ENCODE results near the gene MARCHF3.

Gene MARCHF3

DNA sequence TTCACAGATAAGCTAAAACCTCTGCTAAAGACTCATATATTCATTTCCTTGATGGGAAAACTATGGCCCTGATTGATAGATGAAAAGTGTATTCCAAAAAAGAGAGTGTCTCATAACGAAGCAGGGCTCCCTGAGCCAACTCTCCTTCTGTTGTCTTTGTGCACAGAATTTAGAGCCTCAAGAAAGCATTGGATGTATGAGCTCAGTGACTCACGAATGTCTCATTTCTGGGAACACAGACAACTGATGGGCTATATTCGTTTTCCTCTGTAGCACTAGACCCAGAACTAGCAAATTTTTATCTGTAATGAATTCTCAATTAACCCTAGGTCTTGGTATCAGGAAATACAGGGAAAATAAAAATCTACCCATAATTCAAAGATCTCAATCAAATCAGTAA lies 165.1 kb downstream of the MARCHF3 start:
- Histone ChIP-seq H2AFZ (ENCODE audit: low read length) (no peak overlapping the region), H3K4me3 (ENCODE audit: low read length) (no peak overlapping the region), H3K27ac (ENCODE audit: low read length) (no peak overlapping the region), H3K27me3 (replicated peaks; ENCODE audit: insufficient read depth, low read length) (no peaks in the 10 kb centered on the region), H3K9ac (ENCODE audit: low read length) (no peak overlapping the region), H4K20me1 (ENCODE audit: insufficient read depth, low read length) (no peaks in the 10 kb centered on the region), H3K36me3 (replicated peaks; ENCODE audit: insufficient read depth, low read length) (no peaks in the 10 kb centered on the region), H3K79me2 (ENCODE audit: low read length) (no peaks in the 10 kb centered on the region), H3K4me2 (ENCODE audit: low read depth, low read length) (no peak overlapping the region), H3F3A (ENCODE audit: insufficient read depth, low read length) (no peaks in the 10 kb centered on the region), H3K9me3 (replicated peaks; ENCODE audit: insufficient read depth, low read length) (no peaks in the 10 kb centered on the region), H3K9me2 (replicated peaks; ENCODE audit: insufficient read depth, low read length) (no peaks in the 10 kb centered on the region), H3K4me1 (ENCODE audit: low read length) (no peaks in the 10 kb centered on the region)
- TF ChIP-seq EZH2 (optimal IDR thresholded peaks at IDR 0.05; ENCODE audit: low read depth, low read length) = no peak
- DNase-seq = no peak

DNA sequence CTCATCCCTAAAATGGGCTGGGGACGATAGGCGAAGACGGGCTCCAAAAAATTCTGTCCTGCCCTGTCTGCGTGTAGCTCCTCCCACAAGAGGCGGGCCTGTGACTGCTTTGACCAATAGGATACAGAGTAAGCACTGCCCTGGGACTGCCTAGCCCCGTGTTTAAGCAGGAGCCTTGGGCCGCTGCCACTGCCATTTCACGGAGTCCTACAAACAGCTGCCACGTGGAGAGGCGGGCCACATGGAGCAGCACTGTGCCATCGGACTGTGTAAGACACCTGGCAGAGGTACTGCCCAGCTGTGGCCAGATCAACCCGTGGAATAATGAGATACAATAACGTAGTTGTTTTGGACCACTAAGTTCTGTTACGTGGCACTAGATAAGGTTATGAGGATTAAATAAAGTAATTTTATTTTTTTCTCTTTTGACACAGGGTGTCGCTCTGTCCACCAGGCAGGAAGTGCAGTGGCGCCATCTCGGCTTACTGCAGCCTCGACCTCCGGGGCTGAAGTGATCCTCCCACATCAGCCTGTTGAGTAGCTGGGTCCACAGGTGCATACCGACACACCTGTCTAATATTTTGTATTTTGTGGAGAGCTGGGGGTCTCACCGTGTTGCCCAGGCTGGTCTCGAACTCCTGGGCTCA lies 166.2 kb downstream of the MARCHF3 start:
- no peak for DNase-seq
- TF ChIP-seq CTCF (IDR thresholded peaks at IDR 0.05; ENCODE audit: low read length) (no peak), EZH2 (optimal IDR thresholded peaks at IDR 0.05; ENCODE audit: low read depth, low read length) (no peak), EZH2phosphoT487 (IDR thresholded peaks at IDR 0.05; ENCODE audit: low read length) (no peak)
- Histone ChIP-seq H3K27me3 (replicated peaks; ENCODE audit: insufficient read depth, low read length) (no peaks in the 10 kb centered on the region), H3K9ac (ENCODE audit: low read length) (no peak overlapping the region), H3K4me3 (ENCODE audit: low read length) (no peak overlapping the region), H3K27ac (ENCODE audit: low read length) (no peak overlapping the region), H3K9me2 (replicated peaks; ENCODE audit: insufficient read depth, low read length) (no peaks in the 10 kb centered on the region), H3K79me2 (ENCODE audit: low read length) (no peaks in the 10 kb centered on the region), H3K36me3 (replicated peaks; ENCODE audit: insufficient read depth, low read length) (no peaks in the 10 kb centered on the region), H3F3A (ENCODE audit: insufficient read depth, low read length) (no peaks in the 10 kb centered on the region), H3K4me1 (ENCODE audit: low read length) (no peaks in the 10 kb centered on the region), H3K4me2 (ENCODE audit: low read depth, low read length) (no peak overlapping the region), H3K9me3 (replicated peaks; ENCODE audit: insufficient read depth, low read length) (no peaks in the 10 kb centered on the region), H2AFZ (ENCODE audit: low read length) (no peak overlapping the region), H4K20me1 (ENCODE audit: insufficient read depth, low read length) (no peaks in the 10 kb centered on the region)

- Histone ChIP-seq H2AFZ (ENCODE audit: low read length) (no peak overlapping the region), H3K9ac (ENCODE audit: low read length) (no peak overlapping the region), H3K9me2 (replicated peaks; ENCODE audit: insufficient read depth, low read length) (no peaks in the 10 kb centered on the region), H3K36me3 (replicated peaks; ENCODE audit: insufficient read depth, low read length) (no peaks in the 10 kb centered on the region), H4K20me1 (ENCODE audit: insufficient read depth, low read length) (no peaks in the 10 kb centered on the region), H3K27ac (ENCODE audit: low read length) (no peak overlapping the region), H3K4me3 (ENCODE audit: low read length) (no peak overlapping the region), H3K9me3 (replicated peaks; ENCODE audit: insufficient read depth, low read length) (no peaks in the 10 kb centered on the region), H3K4me2 (ENCODE audit: low read depth, low read length) (no peak overlapping the region), H3F3A (ENCODE audit: insufficient read depth, low read length) (no peaks in the 10 kb centered on the region), H3K79me2 (ENCODE audit: low read length) (no peaks in the 10 kb centered on the region), H3K4me1 (ENCODE audit: low read length) (no peaks in the 10 kb centered on the region), H3K27me3 (replicated peaks; ENCODE audit: insufficient read depth, low read length) (no peaks in the 10 kb centered on the region)
- TF ChIP-seq EZH2 (optimal IDR thresholded peaks at IDR 0.05; ENCODE audit: low read depth, low read length) (no peak), EZH2phosphoT487 (IDR thresholded peaks at IDR 0.05; ENCODE audit: low read length) (no peak), CTCF (IDR thresholded peaks at IDR 0.05; ENCODE audit: low read length) (no peak)
- no peak for DNase-seq
Observed at GRCh38 chr5:126863402-126863801, 167.0 kb downstream of the MARCHF3 start.

GRCh38 chr5:126858441-126858840 lies 171.9 kb downstream of the MARCHF3 start:
- Histone ChIP-seq H3K27ac (ENCODE audit: low read length) (no peak overlapping the region), H3K9ac (ENCODE audit: low read length) (no peak overlapping the region), H3K79me2 (ENCODE audit: low read length) (no peaks in the 10 kb centered on the region), H3K4me3 (ENCODE audit: low read length) (no peak overlapping the region), H3K9me2 (replicated peaks; ENCODE audit: insufficient read depth, low read length) (no peaks in the 10 kb centered on the region), H3F3A (ENCODE audit: insufficient read depth, low read length) (no peaks in the 10 kb centered on the region), H3K4me1 (ENCODE audit: low read length) (no peaks in the 10 kb centered on the region), H3K36me3 (replicated peaks; ENCODE audit: insufficient read depth, low read length) (no peaks in the 10 kb centered on the region), H3K9me3 (replicated peaks; ENCODE audit: insufficient read depth, low read length) (no peaks in the 10 kb centered on the region), H3K4me2 (ENCODE audit: low read depth, low read length) (no peak overlapping the region), H3K27me3 (replicated peaks; ENCODE audit: insufficient read depth, low read length) (no peaks in the 10 kb centered on the region), H2AFZ (ENCODE audit: low read length) (no peak overlapping the region), H4K20me1 (ENCODE audit: insufficient read depth, low read length) (no peaks in the 10 kb centered on the region)
- DNase-seq = no peak
- TF ChIP-seq EZH2phosphoT487 (IDR thresholded peaks at IDR 0.05; ENCODE audit: low read length) = no peak
- no peak for TF ChIP-seq CTCF (IDR thresholded peaks at IDR 0.05; ENCODE audit: low read length)

Measured in MM.1S (cell line).